ENCODE data around the gene FAM151B.
"Not testable (repeated sequence)": the region's sequence is repeated elsewhere in the genome, so short reads cannot be mapped to it uniquely, and the experiment has no call there.

The FAM151B gene

DNA sequence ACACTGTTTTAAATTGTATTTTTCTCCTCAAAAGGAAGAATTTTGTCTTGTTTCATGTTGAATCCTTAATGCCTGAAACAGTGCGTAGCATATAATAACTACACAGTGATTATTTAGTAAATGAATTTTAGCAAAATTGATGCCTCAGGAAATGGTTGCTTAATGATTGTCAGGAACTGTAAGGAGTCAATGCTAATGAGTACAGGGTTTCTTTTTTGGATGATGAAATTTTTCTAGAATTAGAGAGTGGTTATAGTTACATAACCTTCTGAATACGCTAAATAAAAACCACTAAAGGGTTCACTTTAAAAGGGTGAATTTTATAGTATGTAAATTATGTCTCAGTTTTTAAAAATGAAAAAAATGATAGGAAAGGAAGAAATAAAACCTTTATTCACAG is 14.9 kb downstream of the FAM151B start:
- in situ Hi-C loops (cut with HindIII; ENCODE audit: low sequenced_read_pairs): no loop called here

DNA sequence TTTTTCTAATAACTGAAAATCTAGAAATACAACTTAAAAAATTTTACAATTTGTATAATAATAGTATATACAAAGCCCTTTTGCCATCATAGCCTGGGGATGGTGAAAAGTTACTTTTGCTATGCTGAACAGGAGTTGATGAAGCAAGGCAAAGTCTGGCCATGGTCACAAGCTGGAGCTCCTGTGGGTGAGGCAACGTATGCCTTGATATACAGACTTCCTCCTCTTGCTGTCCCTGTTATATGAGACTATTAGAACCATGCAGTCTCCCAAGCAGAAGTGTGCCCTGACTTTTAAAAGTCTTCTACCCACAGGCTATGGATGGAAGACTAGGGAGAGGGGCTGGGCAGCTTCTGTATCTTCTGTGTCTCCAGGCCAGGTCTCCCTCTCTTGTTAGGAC is 15.7 kb downstream of the FAM151B start:
- in situ Hi-C loops (cut with HindIII; ENCODE audit: low sequenced_read_pairs): no loop called here

GRCh38 chr5:80504833-80505232 is 16.9 kb downstream of the FAM151B start:
- in situ Hi-C loops (cut with HindIII; ENCODE audit: low sequenced_read_pairs): no loop called here

DNA sequence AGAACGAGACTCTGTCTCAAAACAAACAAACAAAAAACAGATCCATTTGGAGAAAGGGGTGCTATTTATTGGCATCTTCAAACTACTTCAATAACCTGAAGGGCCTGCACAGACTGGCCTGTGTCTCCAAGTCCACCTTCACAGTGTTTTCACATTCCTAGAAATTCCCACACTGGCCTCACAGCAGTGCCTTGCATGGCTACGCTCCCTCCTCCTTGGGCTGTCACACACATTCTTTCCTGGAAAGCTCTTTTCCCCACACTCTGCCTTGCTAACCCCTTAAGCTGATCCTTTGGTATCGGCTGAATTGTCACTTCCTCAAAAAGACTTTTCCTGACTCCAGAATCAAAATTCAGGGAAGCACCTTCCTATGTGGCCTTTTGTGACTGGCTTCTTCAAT is 19.8 kb downstream of the FAM151B start:
- in situ Hi-C loops (cut with HindIII; ENCODE audit: low sequenced_read_pairs): no loop called here

GRCh38 chr5:80508844-80509243 is 20.9 kb downstream of the FAM151B start:
- in situ Hi-C loops (cut with HindIII; ENCODE audit: low sequenced_read_pairs): no loop called here

GRCh38 chr5:80509362-80509761 is 21.5 kb downstream of the FAM151B start:
- in situ Hi-C loops (cut with HindIII; ENCODE audit: low sequenced_read_pairs): no loop called here

DNA sequence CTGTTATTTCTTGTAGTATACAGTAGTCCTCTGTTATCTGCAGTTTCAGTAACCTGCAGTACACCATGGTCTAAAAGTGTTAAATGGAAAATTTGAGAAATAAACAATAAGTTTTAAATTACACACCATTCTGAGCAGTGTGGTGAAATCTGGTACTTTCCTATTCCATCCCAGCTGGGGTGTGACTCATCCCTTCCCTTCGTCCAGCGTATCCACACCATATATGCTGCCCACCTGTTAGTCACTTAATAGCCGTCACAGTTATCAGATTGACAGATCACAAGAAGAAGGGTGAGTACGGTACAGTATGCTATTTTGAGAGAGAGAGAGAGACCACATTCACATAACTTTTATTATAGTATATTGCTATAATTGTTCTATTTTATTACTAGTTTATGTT is 28.9 kb downstream of the FAM151B start:
- in situ Hi-C loops (cut with HindIII; ENCODE audit: low sequenced_read_pairs): no loop called here

DNA sequence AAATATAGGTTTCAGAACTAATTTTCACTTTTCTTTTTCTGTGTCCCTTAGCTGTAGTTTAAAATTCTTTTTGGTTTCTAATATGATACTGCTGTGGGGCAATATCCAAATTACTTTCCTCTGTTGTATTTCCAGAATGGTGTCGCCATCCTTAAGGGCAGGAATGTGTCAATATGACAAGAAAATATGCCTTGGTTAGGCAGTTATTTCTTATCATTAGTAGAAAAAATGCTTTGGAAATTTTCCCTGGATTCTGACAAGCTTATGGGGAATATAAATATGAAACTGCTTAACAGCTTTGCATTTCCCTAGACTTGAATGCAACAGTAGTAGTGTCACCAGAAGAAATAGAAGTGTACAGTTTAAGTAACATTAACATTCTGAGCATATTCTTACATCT is 52.8 kb downstream of the FAM151B start:
- in situ Hi-C loops (cut with HindIII; ENCODE audit: low sequenced_read_pairs): no loop called here

DNA sequence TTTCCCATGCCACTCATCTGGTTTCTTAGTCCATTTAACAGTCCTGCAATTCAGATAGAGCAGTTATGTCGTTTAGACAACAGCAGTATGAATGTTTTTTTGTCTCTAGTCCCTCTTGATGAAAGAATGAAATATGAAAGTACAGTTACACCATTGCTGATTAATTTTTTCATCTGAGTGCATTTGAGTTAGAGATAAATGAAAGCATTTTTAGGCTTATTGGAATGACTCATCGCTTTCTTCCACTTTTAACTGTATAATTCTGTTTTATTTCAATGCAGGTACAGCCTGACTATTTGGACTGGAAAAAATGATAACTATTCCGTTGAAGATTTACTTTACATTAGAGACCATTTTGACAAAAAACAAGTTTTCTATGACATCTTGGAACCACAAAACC is 53.5 kb downstream of the FAM151B start:
- in situ Hi-C loops (cut with HindIII; ENCODE audit: low sequenced_read_pairs): no loop called here

DNA sequence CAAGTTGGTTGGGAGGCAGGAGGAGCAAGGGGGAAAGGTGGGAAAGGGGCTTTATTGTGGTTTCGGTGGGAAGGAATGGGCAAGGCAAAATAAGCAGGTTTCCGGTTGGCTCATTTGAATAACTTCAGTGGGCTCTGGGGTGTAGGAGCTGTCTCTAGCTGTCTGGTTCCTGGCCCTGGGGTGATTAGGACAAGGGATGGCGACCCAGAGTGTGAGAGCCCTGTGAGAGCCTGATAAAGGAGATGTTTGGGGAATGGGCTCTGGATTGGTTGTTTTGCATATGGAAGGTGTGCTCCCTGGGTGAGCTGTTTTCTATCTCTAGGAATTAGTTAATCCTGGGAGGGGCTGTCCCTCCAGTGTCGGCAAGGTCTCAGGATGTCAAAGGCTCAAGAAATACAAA is 66.7 kb downstream of the FAM151B start:
- in situ Hi-C loops (cut with HindIII; ENCODE audit: low sequenced_read_pairs): no loop called here

GRCh38 chr5:80555099-80555498 is 67.2 kb downstream of the FAM151B start:
- in situ Hi-C loops (cut with HindIII; ENCODE audit: low sequenced_read_pairs): no loop called here

DNA sequence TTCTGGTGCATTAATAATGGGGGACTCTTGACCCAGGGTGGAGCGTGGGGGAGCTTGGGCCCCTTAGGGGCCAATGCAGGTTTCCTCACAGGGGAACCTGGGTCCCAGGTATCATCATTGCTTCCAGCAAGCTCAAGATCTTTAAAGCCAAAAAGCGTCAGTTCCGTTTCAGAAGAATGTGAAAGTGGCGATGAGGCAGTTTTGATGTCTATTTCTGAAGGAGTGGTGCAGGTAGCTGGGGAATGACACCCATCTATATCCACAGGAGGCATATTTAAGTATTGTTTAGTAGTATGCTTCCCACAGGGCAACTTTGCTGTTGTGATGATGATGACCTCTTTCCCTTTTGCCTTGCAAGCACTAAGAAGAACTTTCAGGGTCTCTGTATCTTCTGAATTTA is 71.3 kb downstream of the FAM151B start:
- in situ Hi-C loops (cut with HindIII; ENCODE audit: low sequenced_read_pairs): no loop called here

DNA sequence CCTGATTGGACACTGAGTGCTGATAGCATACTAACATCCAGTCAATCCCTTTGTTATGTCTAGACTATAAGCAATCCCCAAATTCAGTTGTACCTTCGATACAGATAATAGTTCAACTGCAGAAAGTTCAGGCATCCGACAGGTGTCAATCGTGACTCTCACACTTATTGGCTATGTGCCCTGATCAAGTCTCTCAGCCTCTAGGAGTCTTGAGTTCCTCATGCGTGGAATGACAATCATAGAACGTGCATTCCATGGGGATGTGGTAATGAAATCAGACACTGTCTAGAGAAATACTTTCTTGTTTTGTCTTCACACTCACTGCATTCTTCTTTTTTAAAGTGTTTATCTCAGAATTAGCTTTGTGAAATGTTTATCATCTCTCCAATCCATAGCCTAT is 77.4 kb downstream of the FAM151B start:
- in situ Hi-C loops (cut with HindIII; ENCODE audit: low sequenced_read_pairs): no loop called here

DNA sequence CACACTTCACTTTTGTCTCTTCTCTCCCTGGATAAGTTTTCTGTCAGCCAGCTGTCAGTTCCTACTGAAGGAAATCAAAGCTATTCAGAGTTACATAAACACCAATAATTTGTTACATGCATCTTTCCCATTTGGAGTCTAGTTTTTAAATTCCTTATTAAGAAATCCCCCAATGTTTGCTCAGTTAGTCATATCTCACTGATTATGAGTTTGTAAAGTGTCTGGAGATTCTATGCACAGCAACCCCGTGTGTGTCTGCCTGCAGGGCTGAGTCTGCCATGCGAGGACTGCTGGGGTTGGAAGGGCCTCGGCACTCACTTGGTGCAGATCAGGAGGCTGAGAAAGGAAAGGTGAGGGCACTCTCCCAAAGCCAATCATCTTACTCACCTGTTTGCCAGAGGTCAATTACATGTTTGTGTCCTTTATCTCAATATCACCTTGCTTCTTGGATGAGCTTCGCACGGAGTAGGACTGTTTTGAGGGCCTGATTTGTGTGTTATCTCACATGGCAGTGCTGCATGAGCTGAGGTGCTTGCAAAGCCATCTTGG is 78.9 kb downstream of the FAM151B start:
- in situ Hi-C loops (cut with HindIII; ENCODE audit: low sequenced_read_pairs): no loop called here

- in situ Hi-C loops (cut with HindIII; ENCODE audit: low sequenced_read_pairs): no loop called here
These were observed 80.4 kb downstream of the FAM151B start for GRCh38 chr5:80568251-80568650.

DNA sequence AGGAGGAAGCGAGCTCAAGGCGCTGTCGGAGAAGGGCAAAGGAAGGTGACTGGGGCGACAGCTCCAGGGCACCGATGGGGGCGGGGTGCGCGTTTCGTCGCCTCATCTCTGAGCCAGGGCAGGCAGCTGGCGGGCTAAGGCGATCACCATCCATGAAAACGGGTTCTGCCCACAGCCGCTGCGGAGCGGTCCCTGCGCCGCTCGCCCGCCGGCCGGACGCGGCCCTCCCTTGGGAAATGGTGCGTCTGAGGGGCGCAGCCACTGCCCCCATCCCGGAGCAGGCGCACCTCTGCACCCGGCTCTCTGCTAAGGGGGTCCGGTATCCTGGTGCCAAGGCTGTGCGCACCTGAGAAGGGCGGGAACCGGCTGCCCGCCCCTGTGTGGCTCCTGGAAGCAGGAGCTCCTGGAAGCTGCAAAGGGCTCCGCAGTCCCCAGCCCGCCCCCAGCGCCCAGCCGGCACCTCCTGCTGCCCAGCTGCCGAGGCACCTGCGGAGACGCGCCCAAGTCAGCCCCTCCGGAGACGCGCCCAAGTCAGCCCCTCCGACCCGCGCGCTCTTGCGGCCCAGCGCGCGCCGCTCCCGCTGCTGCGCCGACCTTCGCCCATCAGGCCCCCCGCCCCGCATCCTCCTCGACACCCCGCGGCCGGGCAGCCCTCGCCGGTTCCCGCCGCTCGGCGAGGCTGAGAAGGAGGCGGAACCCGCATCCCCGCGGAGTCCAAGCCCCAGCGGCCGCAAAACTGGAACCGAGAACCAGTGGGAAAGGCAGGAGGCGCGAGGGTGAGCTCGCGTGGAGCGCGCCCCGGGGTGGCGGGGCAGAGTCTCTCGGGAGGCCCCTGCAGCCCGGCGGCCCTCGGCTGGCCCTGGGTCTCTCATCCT is 81.4 kb downstream of the FAM151B start:
- in situ Hi-C loops (cut with HindIII; ENCODE audit: low sequenced_read_pairs): no loop called here

GRCh38 chr5:80569961-80570786 is 82.3 kb downstream of the FAM151B start, which contains the start of gene ANKRD34B:
ANKRD34B (minus strand) TSS chr5:80570280; CDS start chr5:80560019, 10,261 bp downstream.
- in situ Hi-C loops (cut with HindIII; ENCODE audit: low sequenced_read_pairs): no loop called here

GRCh38 chr5:80573062-80573461 is 85.2 kb downstream of the FAM151B start:
- in situ Hi-C loops (cut with HindIII; ENCODE audit: low sequenced_read_pairs): no loop called here

- in situ Hi-C loops (cut with HindIII; ENCODE audit: low sequenced_read_pairs): no loop called here
These were observed 88.5 kb downstream of the FAM151B start for GRCh38 chr5:80576383-80576782.

DNA sequence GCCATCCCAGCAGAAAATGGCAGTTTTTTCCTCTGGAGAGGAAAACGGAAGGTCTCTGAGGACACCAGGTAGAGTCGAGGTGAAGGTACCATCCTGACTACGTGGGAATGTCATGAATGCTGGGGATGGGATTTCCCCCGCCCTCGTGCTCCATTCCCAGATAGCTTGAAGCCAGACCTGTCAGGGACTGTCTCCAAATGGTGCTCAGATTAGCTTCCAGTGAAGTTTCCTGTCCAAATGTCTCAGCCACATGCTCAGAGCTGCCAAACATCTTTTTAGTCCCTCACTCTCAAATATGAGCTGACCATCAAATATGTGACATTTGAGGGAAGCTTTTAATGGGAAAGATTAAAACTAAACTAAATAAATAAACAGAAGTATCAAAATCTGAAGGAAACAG is 89.8 kb downstream of the FAM151B start:
- in situ Hi-C loops (cut with HindIII; ENCODE audit: low sequenced_read_pairs): no loop called here

DNA sequence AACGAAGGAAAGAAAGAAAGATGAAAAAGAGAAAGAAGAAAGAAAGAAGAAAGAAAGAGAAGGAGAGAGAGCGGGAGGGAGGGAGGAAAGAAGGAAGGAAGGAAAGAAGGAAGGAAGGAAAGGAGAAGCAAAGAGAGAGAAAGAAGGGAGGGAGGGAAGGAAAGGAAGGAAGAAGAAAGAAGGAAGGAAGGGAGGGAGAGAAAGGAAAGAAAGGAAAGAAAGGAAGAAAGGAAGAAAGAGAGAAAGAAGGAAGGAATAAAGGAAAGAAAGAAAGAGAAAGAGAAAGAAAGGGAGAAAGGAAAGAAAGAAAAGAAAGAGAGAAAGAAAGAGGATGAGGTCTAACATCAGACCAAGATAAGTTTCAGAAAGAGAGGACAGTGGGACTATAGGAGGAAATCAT is 91.2 kb downstream of the FAM151B start:
- in situ Hi-C loops (cut with HindIII; ENCODE audit: low sequenced_read_pairs): no loop called here

GRCh38 chr5:80580291-80580690 is 92.4 kb downstream of the FAM151B start:
- in situ Hi-C loops (cut with HindIII; ENCODE audit: low sequenced_read_pairs): not testable (repeated sequence)

All from endothelial cell of hepatic sinusoid (primary cell).